Measurements from ENCODE around the gene SOWAHA. TPM values are rescaled to one million over a fixed set of nuclear protein-coding genes. Genes with fewer than 3 reads are reported as not detected.
A peak's percentile ranks its signal among the peaks of the same experiment; 100 is the strongest.

SOWAHA gene
- total and polyA plus RNA-seq, 2 of the 8 experiments (the other 6 are each of a cell fraction or from before 2014, with no cell fraction given): 0.09 to 0.11 TPM

- Histone ChIP-seq H3K27me3 (replicated peaks in 1 of 4; ENCODE audit: control insufficient read depth in 3 of 4, extremely low read depth in 1 of 4, insufficient read depth in 3 of 4, low read length in 3 of 4) (no peaks in the 10 kb centered on the region), H3K4me2 (ENCODE audit: insufficient read depth in 1 of 2, low read depth in 2 of 2, low read length in 2 of 2) (no peak overlapping the region), H3K4me3 (ENCODE audit: extremely low read depth in 1 of 4, insufficient read depth in 2 of 4, low read depth in 3 of 4, low read length in 4 of 4) (no peak overlapping the region), H3K23me2 (ENCODE audit: low read depth, low read length) (no peaks in the 10 kb centered on the region), H3K9me3 (ENCODE audit: insufficient read depth in 2 of 2, low read depth in 1 of 2, low read length in 1 of 2) (no peaks in the 10 kb centered on the region), H2AFZ (ENCODE audit: low read length) (no peak overlapping the region), H3K4me1 (replicated peaks in 1 of 4; ENCODE audit: control insufficient read depth in 3 of 4, insufficient read depth in 4 of 4, low read length in 3 of 4) (no peaks in the 10 kb centered on the region; a peak in 1 of 7 replicates), H3K79me1 (ENCODE audit: low read depth, low read length) (no peaks in the 10 kb centered on the region), H3K56ac (replicated peaks; ENCODE audit: insufficient read length, low read depth, low read length) (no peak overlapping the region), H4K8ac (ENCODE audit: extremely low read depth, insufficient read depth, low read length) (no peak overlapping the region), H4K5ac (ENCODE audit: insufficient read length, low read depth, low read length) (no peak overlapping the region), H2AK5ac (ENCODE audit: low read depth, low read length) (no peak overlapping the region), H2BK12ac (ENCODE audit: low read depth, low read length) (no peak overlapping the region), H3K36me3 (ENCODE audit: control insufficient read depth in 2 of 4, insufficient read depth in 4 of 4, low read length in 3 of 4) (no peaks in the 10 kb centered on the region), H3K4ac (replicated peaks; ENCODE audit: insufficient read length, low read depth, low read length) (no peak overlapping the region), H2BK20ac (ENCODE audit: low read length) (no peak overlapping the region), H3K27ac (ENCODE audit: low read depth, low read length) (no peak overlapping the region), H2BK120ac (replicated peaks; ENCODE audit: low read depth, low read length) (no peak overlapping the region), H3K14ac (ENCODE audit: insufficient read length) (no peak overlapping the region), H3K23ac (ENCODE audit: insufficient read length) (no peak overlapping the region), H4K20me1 (replicated peaks in 1 of 2; ENCODE audit: control insufficient read depth in 1 of 2, insufficient read depth in 2 of 2, low read length in 2 of 2) (no peaks in the 10 kb centered on the region), H2BK5ac (ENCODE audit: low read depth, low read length) (no peak overlapping the region), H2BK15ac (ENCODE audit: low read length) (no peak overlapping the region), H3K18ac (ENCODE audit: extremely low read depth, low read length) (no peak overlapping the region), H4K91ac (replicated peaks; ENCODE audit: insufficient read length, low read length) (no peak overlapping the region), H3K79me2 (ENCODE audit: control insufficient read depth in 1 of 2, insufficient read depth in 2 of 2, low read length in 2 of 2) (no peaks in the 10 kb centered on the region), H3K9ac (replicated peaks in 1 of 4; ENCODE audit: extremely low read depth in 1 of 4, low read depth in 3 of 4, low read length in 3 of 4) (no peak overlapping the region)
- FAIRE-seq: no peak
- TF ChIP-seq CHD2 (IDR thresholded peaks at IDR 0.05; ENCODE audit: low read length): no peak
- no peak for TF ChIP-seq USF2 (IDR thresholded peaks at IDR 0.05; ENCODE audit: low read length)
- no peak for TF ChIP-seq MAX (IDR thresholded peaks at IDR 0.05)
- TF ChIP-seq TEAD4 (IDR thresholded peaks at IDR 0.05; ENCODE audit: low read depth, low read length): no peak
- TF ChIP-seq TCF12 (IDR thresholded peaks at IDR 0.05; ENCODE audit: low read depth, low read length): no peak
- no peak for TF ChIP-seq JUN (IDR thresholded peaks at IDR 0.05; ENCODE audit: low read depth, low read length)
- no peak for TF ChIP-seq CHD1 (IDR thresholded peaks at IDR 0.05; ENCODE audit: low read depth, low read length)
- ChIA-PET POLR2A (ENCODE audit: partially characterized antibody) (interaction anchor here (0.9 kb wide), 1 partner anchor 26 kb away, joined by 3 read pairs; no protein-coding TSS in a partner anchor), CTCF (ENCODE audit: partially characterized antibody) (interaction anchor here (0.7 to 1.7 kb wide), 2 partner anchors 13 to 38 kb away, joined by 3 to 7 read pairs; no protein-coding TSS in a partner anchor)
- peak in 1 of 2 experiments; percentile 32 for DNase-seq (ENCODE audit: low read depth in 1 of 2, low spot score in 2 of 2)
- 86% methylated on average over 8 of the region's 8 CpGs; no CpG with 5 or more reads in 1 of the 2 experiments for WGBS, 2 experiments (ENCODE audit: extremely low coverage in 1 of 2, insufficient coverage in 1 of 2, insufficient read length in 1 of 2, insufficient replicate concordance in 2 of 2, low coverage in 1 of 2, low lambda C conversion rate in 2 of 2, missing lambda C conversion rate in 1 of 2)
Measured at GRCh38 chr5:132788990-132789886, 23.9 kb upstream of the SOWAHA start.
